GM21367 (cell line): ENCODE data around the gene RBFOX1.

Source experiments
- ATAC-seq: cut with Tn5 transposase; IDR thresholded peaks from one replicate; pipeline ENCODE4 v1.9.1; 2021; ENCODE audit not compliant: unreplicated experiment

RBFOX1 gene

GRCh38 chr16:7515543-7515942 lies 182.9 kb downstream of the RBFOX1 start:
- ATAC-seq, result no peak

GRCh38 chr16:7517496-7517895 lies 184.9 kb downstream of the RBFOX1 start:
- ATAC-seq, result no peak

GRCh38 chr16:7518158-7518557 lies 185.5 kb downstream of the RBFOX1 start:
- ATAC-seq, result no peak

- no peak for ATAC-seq
These were observed 189.2 kb downstream of the RBFOX1 start for GRCh38 chr16:7521834-7522233.

DNA sequence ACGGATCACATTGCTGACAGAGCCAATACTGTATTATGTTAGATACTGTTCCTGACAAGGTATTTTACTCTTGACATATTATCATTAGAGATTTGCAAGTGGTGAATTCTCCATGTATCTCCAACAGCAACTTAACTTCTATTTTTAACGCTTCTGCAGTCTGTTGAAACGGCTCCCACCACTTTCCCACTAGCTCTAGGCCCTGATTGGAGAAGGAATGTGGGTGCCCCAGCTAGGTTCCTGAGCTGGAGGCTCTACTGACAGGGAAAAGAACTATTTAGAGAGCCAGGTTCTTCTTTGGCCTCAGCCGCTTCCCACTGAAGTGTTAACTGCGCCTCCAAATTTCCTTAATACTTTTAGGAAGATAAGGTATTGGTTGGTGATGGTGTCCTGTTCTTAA lies 191.8 kb downstream of the RBFOX1 start:
- no peak for ATAC-seq

DNA sequence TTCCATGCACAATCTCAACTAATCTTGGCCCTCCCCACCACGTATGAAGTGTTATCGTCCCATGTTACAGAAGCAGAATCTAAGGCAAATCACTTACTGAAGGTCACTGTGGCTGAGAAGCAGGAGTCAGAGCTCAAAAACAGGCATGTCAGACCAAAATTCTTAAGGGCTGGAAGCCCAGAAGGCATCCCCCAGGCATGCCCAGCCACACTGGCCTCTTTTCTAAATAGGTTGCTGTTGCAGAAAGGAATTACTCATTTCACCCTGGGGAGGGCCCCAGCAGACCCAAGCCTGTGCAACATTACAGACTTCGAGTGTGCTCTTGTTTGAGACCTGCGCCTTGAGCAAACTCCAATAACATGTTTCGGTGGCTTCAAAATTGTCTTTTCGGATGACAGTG lies 194.1 kb downstream of the RBFOX1 start:
- ATAC-seq, result no peak

GRCh38 chr16:7532534-7532933 lies 199.9 kb downstream of the RBFOX1 start:
- ATAC-seq, result no peak

DNA sequence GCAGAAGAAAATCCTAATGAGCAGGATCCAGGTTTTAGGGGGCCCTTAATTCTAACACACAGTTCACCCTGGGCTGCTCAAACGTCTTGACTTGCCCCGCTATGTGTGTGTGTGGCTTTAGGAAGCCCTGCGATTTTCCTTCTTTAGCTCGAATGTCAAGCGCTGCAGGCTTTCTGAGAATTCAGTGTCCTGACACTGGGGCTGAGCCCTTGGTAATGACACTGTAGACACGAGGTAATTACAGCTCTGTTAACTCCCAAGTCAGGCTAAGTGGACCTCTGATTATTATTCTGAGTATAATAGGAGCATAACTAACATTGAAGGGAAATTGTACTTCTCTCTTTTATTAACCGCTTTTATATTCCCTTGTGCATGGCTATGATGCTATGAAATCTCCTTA lies 202.1 kb downstream of the RBFOX1 start:
- no peak for ATAC-seq

GRCh38 chr16:7541026-7541425 lies 208.4 kb downstream of the RBFOX1 start:
- no peak for ATAC-seq

GRCh38 chr16:7545251-7545650 lies 212.6 kb downstream of the RBFOX1 start:
- no peak for ATAC-seq

- no peak for ATAC-seq
These were observed 214.3 kb downstream of the RBFOX1 start for GRCh38 chr16:7546948-7547347.

DNA sequence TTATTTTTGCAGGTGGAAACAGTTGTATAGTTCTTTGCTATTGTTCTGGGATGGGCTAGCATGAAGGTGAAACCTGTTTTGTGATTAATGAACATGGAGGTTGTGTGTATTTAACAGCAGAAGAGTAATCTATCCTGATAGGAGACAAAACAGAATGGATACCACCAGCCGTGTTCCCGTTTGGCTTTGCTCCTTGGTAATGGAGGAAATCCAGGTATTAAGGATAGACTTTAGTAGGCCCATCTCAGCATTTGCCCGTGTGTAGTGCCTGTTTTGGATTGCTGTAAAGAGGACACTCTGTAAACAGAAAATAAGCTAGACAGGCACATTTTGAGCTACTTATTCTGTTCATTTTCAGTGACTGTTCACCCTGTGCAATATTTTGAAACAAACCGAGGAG lies 215.1 kb downstream of the RBFOX1 start:
- ATAC-seq, result no peak

DNA sequence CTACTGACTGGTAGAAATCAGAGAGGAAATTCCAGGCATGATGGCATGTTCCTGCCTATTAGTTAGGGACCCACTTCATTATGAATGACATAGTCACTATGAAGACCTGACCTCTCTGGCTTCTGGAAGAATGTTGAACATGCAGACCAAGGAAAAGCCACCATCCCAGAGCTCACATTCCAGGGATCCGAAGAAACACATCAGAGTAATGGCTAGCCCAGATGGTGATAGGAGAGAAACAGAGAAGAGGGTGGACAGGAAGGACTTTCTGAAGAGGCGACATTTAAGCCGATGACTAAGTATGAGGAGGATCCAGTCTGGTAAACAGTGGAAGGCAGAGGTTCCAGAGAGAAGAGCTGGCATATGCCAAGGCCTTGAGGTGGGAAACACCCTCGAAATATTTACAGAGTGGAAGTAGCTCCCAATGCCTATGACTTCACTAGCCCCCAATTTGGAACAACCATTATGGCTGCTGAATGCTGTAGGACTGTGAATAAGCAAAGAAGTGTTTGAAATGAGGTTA lies 216.2 kb downstream of the RBFOX1 start:
- ATAC-seq, result no peak

GRCh38 chr16:7550096-7550495 lies 217.5 kb downstream of the RBFOX1 start:
- ATAC-seq, result no peak

DNA sequence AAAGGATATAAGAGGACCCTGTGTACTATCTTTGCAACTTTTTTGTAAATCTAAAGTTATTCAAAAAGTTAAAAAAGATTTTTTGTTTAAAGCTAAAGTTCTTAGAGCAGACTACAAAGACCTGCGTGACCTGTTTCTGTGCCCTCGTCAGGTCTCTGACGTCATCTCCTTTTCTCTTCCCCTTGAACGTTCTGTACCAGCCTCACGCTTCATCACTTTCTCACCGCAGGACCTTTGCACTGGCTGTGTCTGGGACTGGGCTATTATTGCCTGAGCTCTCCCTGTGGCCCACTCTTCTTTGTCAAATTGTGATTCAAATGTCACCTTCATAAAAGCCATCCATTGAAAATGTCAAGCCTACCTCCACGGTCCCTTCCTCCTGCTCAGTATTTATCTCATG lies 222.8 kb downstream of the RBFOX1 start:
- ATAC-seq, result no peak

DNA sequence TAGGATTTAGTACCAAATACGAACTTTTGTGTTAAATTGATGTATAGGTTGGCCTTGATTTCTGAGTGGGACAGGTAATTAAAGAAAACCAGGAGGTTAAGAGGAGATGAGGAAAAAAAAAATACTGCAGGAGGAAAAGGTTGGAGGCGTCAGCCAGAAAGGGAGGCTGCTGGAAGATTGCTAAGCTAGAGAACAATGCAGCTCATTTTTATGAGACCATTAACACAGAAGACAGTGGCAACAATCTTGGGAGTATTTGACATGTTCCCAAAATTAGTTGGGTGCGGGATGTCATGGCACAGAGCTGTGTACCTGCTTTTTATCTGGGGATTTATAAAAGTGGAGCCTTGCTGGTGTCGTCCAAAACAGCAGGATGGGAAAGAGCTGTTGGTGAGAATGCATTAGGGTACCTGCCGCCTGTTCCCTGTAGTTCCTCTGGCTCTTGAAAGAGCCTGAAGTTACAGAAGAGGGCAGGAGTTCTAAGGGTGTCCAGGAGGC lies 229.3 kb downstream of the RBFOX1 start:
- no peak for ATAC-seq

GRCh38 chr16:7566360-7566759 lies 233.7 kb downstream of the RBFOX1 start:
- no peak for ATAC-seq

GRCh38 chr16:7571366-7571765 lies 238.7 kb downstream of the RBFOX1 start:
- ATAC-seq, result no peak

GRCh38 chr16:7577588-7577987 lies 244.9 kb downstream of the RBFOX1 start:
- no peak for ATAC-seq

- no peak for ATAC-seq
These were observed 246.8 kb downstream of the RBFOX1 start for GRCh38 chr16:7579454-7579853.

GRCh38 chr16:7581175-7581574 lies 248.5 kb downstream of the RBFOX1 start:
- no peak for ATAC-seq

DNA sequence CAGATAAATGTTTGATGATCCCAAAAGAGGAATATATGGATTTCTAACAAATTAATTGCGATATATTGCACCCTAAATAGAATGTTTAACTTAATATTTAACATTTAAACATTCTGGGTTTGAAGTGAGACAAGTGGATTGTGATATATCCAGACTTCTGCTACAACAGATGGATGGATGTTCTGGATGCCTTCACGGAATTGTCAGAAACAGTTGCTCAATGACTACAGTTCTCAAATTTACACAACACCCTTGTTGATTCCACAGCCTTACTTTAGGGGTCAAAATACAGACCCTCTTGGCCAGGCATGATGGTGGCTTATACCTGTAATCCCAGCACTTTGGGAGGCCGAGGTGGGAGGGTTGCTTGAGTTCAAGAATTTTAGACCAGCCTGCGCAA lies 250.8 kb downstream of the RBFOX1 start:
- ATAC-seq, result no peak

GRCh38 chr16:7584561-7584960 lies 251.9 kb downstream of the RBFOX1 start:
- no peak for ATAC-seq

GRCh38 chr16:7585705-7586104 lies 253.1 kb downstream of the RBFOX1 start:
- ATAC-seq, result no peak
